ENCODE results near the gene TICAM1.
"Not testable (repeated sequence)": the region's sequence is repeated elsewhere in the genome, so short reads cannot be mapped to it uniquely, and the experiment has no call there.

Gene TICAM1

GRCh38 chr19:4844348-4845179 is 13.1 kb upstream of the TICAM1 start:
- no peak for DNase-seq

- DNase-seq, result no peak
Measured at GRCh38 chr19:4843647-4843965, 12.1 kb upstream of the TICAM1 start.

- no peak for DNase-seq
Measured at GRCh38 chr19:4839192-4839591, 7.7 kb upstream of the TICAM1 start.

GRCh38 chr19:4832776-4833175 is 1.3 kb upstream of the TICAM1 start:
- no peak for DNase-seq

- not testable (repeated sequence) for DNase-seq
Measured at GRCh38 chr19:4831979-4832340, 448 bp upstream of the TICAM1 start.

GRCh38 chr19:4830768-4831265 is 695 bp downstream of the TICAM1 start:
- no peak for DNase-seq

GRCh38 chr19:4830332-4830731 is 1.2 kb downstream of the TICAM1 start:
- DNase-seq, result no peak

GRCh38 chr19:4829001-4829712 is 2.4 kb downstream of the TICAM1 start:
- no peak for DNase-seq

GRCh38 chr19:4823577-4823976 is 7.9 kb downstream of the TICAM1 start:
- DNase-seq, result no peak

GRCh38 chr19:4822354-4822753 is 9.2 kb downstream of the TICAM1 start:
- not testable (repeated sequence) for DNase-seq

- no peak for DNase-seq
Measured at GRCh38 chr19:4821265-4821664, 10.2 kb downstream of the TICAM1 start.

GRCh38 chr19:4817467-4818277 is 13.8 kb downstream of the TICAM1 start:
- no peak for DNase-seq

GRCh38 chr19:4816950-4817278 is 14.6 kb downstream of the TICAM1 start:
- DNase-seq, result no peak

- no peak for DNase-seq
Measured at GRCh38 chr19:4816202-4816949, 15.1 kb downstream of the TICAM1 start.

GRCh38 chr19:4815426-4816201 is 15.9 kb downstream of the TICAM1 start:
- peak; percentile 73 for DNase-seq

GRCh38 chr19:4814625-4815425 is 16.7 kb downstream of the TICAM1 start:
- no peak for DNase-seq

GRCh38 chr19:4811328-4812131 is 20.0 kb downstream of the TICAM1 start:
- peak; percentile 75 for DNase-seq

GRCh38 chr19:4807188-4807587 is 24.3 kb downstream of the TICAM1 start:
- DNase-seq, result no peak

- DNase-seq, result no peak
Measured at GRCh38 chr19:4806384-4806783, 25.1 kb downstream of the TICAM1 start.

- DNase-seq, result not testable (repeated sequence)
Measured at GRCh38 chr19:4805140-4805539, 26.4 kb downstream of the TICAM1 start.
